Measurements from ENCODE around the gene SLC29A2.

The SLC29A2 gene

DNA sequence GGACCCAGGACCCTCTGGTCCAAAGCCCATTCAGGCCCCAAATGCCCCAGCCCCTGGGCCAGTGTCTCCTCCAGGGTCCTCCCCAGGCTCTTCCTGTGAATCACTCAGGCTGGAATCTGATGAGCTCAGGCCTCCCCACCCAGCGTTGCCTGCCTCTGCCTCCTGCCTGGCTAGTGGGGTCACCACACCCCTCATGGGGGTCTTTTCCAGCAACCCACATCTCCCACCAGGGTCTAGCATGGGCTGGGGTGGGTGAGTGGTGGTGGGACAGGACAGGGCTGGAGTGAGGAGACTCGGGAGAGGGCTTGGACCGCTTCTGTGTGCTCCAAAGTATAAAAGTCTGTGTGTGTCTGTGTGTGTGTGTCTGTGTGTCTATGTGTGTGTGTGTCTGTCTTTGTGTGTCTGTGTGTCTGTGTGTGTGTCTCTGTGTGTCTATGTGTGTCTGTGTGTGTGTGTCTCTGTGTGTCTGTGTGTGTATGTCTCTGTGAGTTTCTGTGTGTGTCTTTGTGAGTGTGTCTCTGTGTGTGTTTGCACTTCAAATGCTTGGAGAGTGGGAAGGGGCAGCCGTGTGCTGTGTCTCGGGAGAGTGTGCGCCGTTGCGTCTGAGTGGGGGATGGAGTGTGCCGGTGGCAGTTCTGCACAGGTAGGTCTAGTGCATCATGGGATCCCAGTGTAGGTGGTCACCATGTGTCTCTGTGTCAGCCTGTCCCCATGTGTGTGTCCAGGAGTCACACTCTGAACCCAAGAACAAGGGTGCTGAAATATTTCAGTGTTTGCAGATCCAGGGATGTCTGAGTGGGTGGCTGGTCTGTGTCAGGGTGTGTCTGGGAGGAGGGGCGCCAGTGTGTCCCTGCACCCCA, 44.2 kb downstream of the SLC29A2 start:
- Histone ChIP-seq H3K4me1 (ENCODE audit: control insufficient read depth in 2 of 2, insufficient read depth in 1 of 2, low read depth in 1 of 2, low read length in 2 of 2) (peaks cover 26 to 44% of the 10 kb centered on the region in 2 donors), H2BK15ac (ENCODE audit: low read length) (peak overlapping the region; percentile 1), H3K18ac (ENCODE audit: low read length) (peak overlapping the region; percentile 72), H2BK5ac (ENCODE audit: low read length) (peak overlapping the region; percentile 45), H3K27me3 (ENCODE audit: control insufficient read depth in 3 of 3, insufficient read depth in 3 of 3, low read depth in 1 of 3, low read length in 3 of 3) (no peaks in the 10 kb centered on the region), H3K4ac (ENCODE audit: low read length) (no peak overlapping the region), H3K36me3 (replicated peaks in 1 of 2; ENCODE audit: control insufficient read depth in 2 of 2, insufficient read depth in 2 of 2, low read length in 2 of 2) (no peaks in the 10 kb centered on the region), H3K9ac (ENCODE audit: low read depth, low read length, poor library complexity) (no peak overlapping the region), H3K4me3 (ENCODE audit: low read length in 2 of 2) (peak overlapping the region in 1 of 2 donors; percentile 7), H2AK5ac (ENCODE audit: low read depth, low read length) (peak overlapping the region; percentile 91), H4K91ac (ENCODE audit: low read depth, low read length, poor library complexity) (no peak overlapping the region), H3K79me1 (ENCODE audit: low read depth, low read length) (no peaks in the 10 kb centered on the region), H3K27ac (replicated peaks; ENCODE audit: low read length) (no peak overlapping the region), H2BK120ac (ENCODE audit: low read depth, low read length) (no peak overlapping the region), H2AFZ (ENCODE audit: low read length) (peak overlapping the region; percentile 77), H3K4me2 (ENCODE audit: insufficient read depth, low read length, poor library complexity, severe bottlenecking) (no peak overlapping the region), H3K9me3 (replicated peaks in 1 of 2; ENCODE audit: control insufficient read depth in 2 of 2, insufficient read depth in 1 of 2, low read depth in 1 of 2, low read length in 2 of 2) (no peaks in the 10 kb centered on the region), H4K8ac (ENCODE audit: low read depth, low read length) (no peak overlapping the region), H2BK12ac (ENCODE audit: low read length) (peak overlapping the region; percentile 59), H3K14ac (ENCODE audit: low read length) (no peak overlapping the region), H3K23ac (ENCODE audit: low read depth, low read length, poor library complexity) (no peak overlapping the region)
- no CpG with 5 or more reads among the region's 10 CpGs for WGBS, 2 donors (ENCODE audit: extremely low coverage in 2 of 2, insufficient read length in 2 of 2, insufficient replicate concordance in 1 of 2)
- no peak for DNase-seq (ENCODE audit: low spot score)

DNA sequence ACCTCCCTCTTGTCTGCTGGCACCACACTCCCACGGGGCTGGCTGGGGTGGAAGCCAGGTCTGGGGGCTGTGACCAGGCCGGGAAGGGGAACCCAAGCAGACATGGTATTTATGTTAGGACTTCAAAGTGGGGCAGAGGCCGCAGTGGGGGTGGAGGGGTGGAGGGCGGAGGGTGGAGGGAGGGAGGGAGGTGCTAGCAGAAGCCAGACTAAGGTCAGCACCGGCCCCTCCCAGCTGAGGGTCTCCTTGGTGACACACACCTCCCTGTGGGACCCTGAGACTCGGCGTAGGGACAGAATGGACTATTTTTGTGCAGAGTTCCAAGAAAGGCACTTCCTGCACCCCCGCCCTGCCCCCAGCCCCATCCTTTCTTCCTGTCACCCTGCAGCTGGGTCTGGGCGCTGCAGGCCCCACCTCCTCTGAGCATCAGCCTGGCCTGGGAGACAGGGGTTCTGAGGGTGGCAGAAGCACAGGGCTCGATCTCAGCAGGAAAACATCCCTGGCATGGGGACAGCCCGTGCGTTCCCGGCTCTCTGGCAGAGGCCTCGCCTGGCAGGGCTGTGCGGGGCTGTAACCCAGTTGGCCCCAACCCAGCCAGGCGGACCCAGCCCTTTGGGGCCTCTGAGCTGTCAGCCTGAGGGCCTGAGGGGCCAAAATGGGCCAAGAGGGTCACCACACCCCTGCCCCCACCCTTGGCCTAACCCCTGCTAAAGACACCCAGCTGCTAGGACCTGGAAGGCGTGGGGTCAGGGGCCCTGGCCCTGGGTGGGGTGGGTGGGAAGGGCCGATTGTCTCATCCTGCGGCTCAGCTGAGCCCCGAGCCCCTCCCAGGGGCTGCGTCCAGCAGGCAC, 45.1 kb downstream of the SLC29A2 start:
- Histone ChIP-seq H2BK12ac (ENCODE audit: low read length) (peak overlapping the region; percentile 24), H3K27ac (replicated peaks; ENCODE audit: low read length) (no peak overlapping the region)

GRCh38 chr11:66325263-66325671, 46.3 kb downstream of the SLC29A2 start:
- no peaks in the 10 kb centered on the region for H3K27me3 ChIP-seq (ENCODE audit: control insufficient read depth in 3 of 3, insufficient read depth in 3 of 3, low read depth in 1 of 3, low read length in 3 of 3)
- peak overlapping the region; percentile 55 for H3K18ac ChIP-seq (ENCODE audit: low read length)
- H3K9me3 ChIP-seq (replicated peaks in 1 of 2; ENCODE audit: control insufficient read depth in 2 of 2, insufficient read depth in 1 of 2, low read depth in 1 of 2, low read length in 2 of 2): no peaks in the 10 kb centered on the region
- peak overlapping the region; percentile 81 for H2BK15ac ChIP-seq (ENCODE audit: low read length)
- no peak overlapping the region for H3K27ac ChIP-seq (replicated peaks; ENCODE audit: low read length)
- H3K4me2 ChIP-seq (ENCODE audit: insufficient read depth, low read length, poor library complexity, severe bottlenecking): no peak overlapping the region
- H3K4ac ChIP-seq (ENCODE audit: low read length): no peak overlapping the region
- H4K8ac ChIP-seq (ENCODE audit: low read depth, low read length): no peak overlapping the region
- H2AFZ ChIP-seq (ENCODE audit: low read length): peak overlapping the region; percentile 71
- no peak overlapping the region for H2BK120ac ChIP-seq (ENCODE audit: low read depth, low read length)
- no peak for DNase-seq (ENCODE audit: low spot score)
- H3K14ac ChIP-seq (ENCODE audit: low read length): no peak overlapping the region
- H4K91ac ChIP-seq (ENCODE audit: low read depth, low read length, poor library complexity): no peak overlapping the region
- no peaks in the 10 kb centered on the region for H3K79me1 ChIP-seq (ENCODE audit: low read depth, low read length)
- H3K23ac ChIP-seq (ENCODE audit: low read depth, low read length, poor library complexity): peak overlapping the region; percentile 39
- no CpG with 5 or more reads among the region's 8 CpGs for WGBS, 2 donors (ENCODE audit: extremely low coverage in 2 of 2, insufficient read length in 2 of 2, insufficient replicate concordance in 1 of 2)
- H2BK12ac ChIP-seq (ENCODE audit: low read length): peak overlapping the region; percentile 27
- no peak overlapping the region for H2BK5ac ChIP-seq (ENCODE audit: low read length)
- peaks cover 26 to 44% of the 10 kb centered on the region in 2 donors for H3K4me1 ChIP-seq (ENCODE audit: control insufficient read depth in 2 of 2, insufficient read depth in 1 of 2, low read depth in 1 of 2, low read length in 2 of 2)
- H3K4me3 ChIP-seq (ENCODE audit: low read length in 2 of 2): peak overlapping the region in 1 of 2 donors; percentile 36
- no peaks in the 10 kb centered on the region for H3K36me3 ChIP-seq (replicated peaks in 1 of 2; ENCODE audit: control insufficient read depth in 2 of 2, insufficient read depth in 2 of 2, low read length in 2 of 2)
- H2AK5ac ChIP-seq (ENCODE audit: low read depth, low read length): peak overlapping the region; percentile 1
- H3K9ac ChIP-seq (ENCODE audit: low read depth, low read length, poor library complexity): no peak overlapping the region

More for the DNA sequence above, 45.1 kb downstream of the SLC29A2 start:
- Histone ChIP-seq H2AK5ac (ENCODE audit: low read depth, low read length) (peak overlapping the region; percentile 91), H3K4me2 (ENCODE audit: insufficient read depth, low read length, poor library complexity, severe bottlenecking) (no peak overlapping the region), H4K91ac (ENCODE audit: low read depth, low read length, poor library complexity) (peak overlapping the region; percentile 19), H3K27me3 (ENCODE audit: control insufficient read depth in 3 of 3, insufficient read depth in 3 of 3, low read depth in 1 of 3, low read length in 3 of 3) (no peaks in the 10 kb centered on the region), H3K4me3 (ENCODE audit: low read length in 2 of 2) (no peak overlapping the region), H2BK15ac (ENCODE audit: low read length) (peak overlapping the region; percentile 81), H3K4ac (ENCODE audit: low read length) (no peak overlapping the region), H3K23ac (ENCODE audit: low read depth, low read length, poor library complexity) (no peak overlapping the region), H3K36me3 (replicated peaks in 1 of 2; ENCODE audit: control insufficient read depth in 2 of 2, insufficient read depth in 2 of 2, low read length in 2 of 2) (no peaks in the 10 kb centered on the region), H2BK120ac (ENCODE audit: low read depth, low read length) (no peak overlapping the region), H3K4me1 (ENCODE audit: control insufficient read depth in 2 of 2, insufficient read depth in 1 of 2, low read depth in 1 of 2, low read length in 2 of 2) (peaks cover 26 to 44% of the 10 kb centered on the region in 2 donors), H3K9me3 (replicated peaks in 1 of 2; ENCODE audit: control insufficient read depth in 2 of 2, insufficient read depth in 1 of 2, low read depth in 1 of 2, low read length in 2 of 2) (no peaks in the 10 kb centered on the region), H2AFZ (ENCODE audit: low read length) (peak overlapping the region; percentile 77), H3K79me1 (ENCODE audit: low read depth, low read length) (no peaks in the 10 kb centered on the region), H4K8ac (ENCODE audit: low read depth, low read length) (no peak overlapping the region), H3K18ac (ENCODE audit: low read length) (peak overlapping the region; percentile 91), H3K9ac (ENCODE audit: low read depth, low read length, poor library complexity) (peak overlapping the region; percentile 24), H3K14ac (ENCODE audit: low read length) (no peak overlapping the region), H2BK5ac (ENCODE audit: low read length) (peak overlapping the region; percentile 45)
- no peak for DNase-seq (ENCODE audit: low spot score)
- no CpG with 5 or more reads among the region's 21 CpGs for WGBS, 2 donors (ENCODE audit: extremely low coverage in 2 of 2, insufficient read length in 2 of 2, insufficient replicate concordance in 1 of 2)

GRCh38 chr11:66324664-66325063, 46.9 kb downstream of the SLC29A2 start:
- Histone ChIP-seq H3K14ac (ENCODE audit: low read length) (no peak overlapping the region), H3K36me3 (replicated peaks in 1 of 2; ENCODE audit: control insufficient read depth in 2 of 2, insufficient read depth in 2 of 2, low read length in 2 of 2) (no peaks in the 10 kb centered on the region), H3K4me2 (ENCODE audit: insufficient read depth, low read length, poor library complexity, severe bottlenecking) (no peak overlapping the region), H3K18ac (ENCODE audit: low read length) (peak overlapping the region; percentile 95), H3K23ac (ENCODE audit: low read depth, low read length, poor library complexity) (no peak overlapping the region), H3K79me1 (ENCODE audit: low read depth, low read length) (no peaks in the 10 kb centered on the region), H3K4ac (ENCODE audit: low read length) (no peak overlapping the region), H3K4me3 (ENCODE audit: low read length in 2 of 2) (no peak overlapping the region), H2BK15ac (ENCODE audit: low read length) (peak overlapping the region; percentile 76), H2AK5ac (ENCODE audit: low read depth, low read length) (peak overlapping the region; percentile 35), H3K9me3 (replicated peaks in 1 of 2; ENCODE audit: control insufficient read depth in 2 of 2, insufficient read depth in 1 of 2, low read depth in 1 of 2, low read length in 2 of 2) (no peaks in the 10 kb centered on the region), H2BK120ac (ENCODE audit: low read depth, low read length) (no peak overlapping the region), H2BK12ac (ENCODE audit: low read length) (no peak overlapping the region), H4K8ac (ENCODE audit: low read depth, low read length) (no peak overlapping the region), H4K91ac (ENCODE audit: low read depth, low read length, poor library complexity) (no peak overlapping the region), H3K4me1 (ENCODE audit: control insufficient read depth in 2 of 2, insufficient read depth in 1 of 2, low read depth in 1 of 2, low read length in 2 of 2) (peaks cover 26 to 44% of the 10 kb centered on the region in 2 donors), H3K9ac (ENCODE audit: low read depth, low read length, poor library complexity) (no peak overlapping the region), H3K27ac (replicated peaks; ENCODE audit: low read length) (no peak overlapping the region), H3K27me3 (ENCODE audit: control insufficient read depth in 3 of 3, insufficient read depth in 3 of 3, low read depth in 1 of 3, low read length in 3 of 3) (no peaks in the 10 kb centered on the region), H2AFZ (ENCODE audit: low read length) (peak overlapping the region; percentile 71), H2BK5ac (ENCODE audit: low read length) (peak overlapping the region; percentile 8)
- no peak for DNase-seq (ENCODE audit: low spot score)
- no CpG with 5 or more reads among the region's 10 CpGs for WGBS, 2 donors (ENCODE audit: extremely low coverage in 2 of 2, insufficient read length in 2 of 2, insufficient replicate concordance in 1 of 2)

Measured in neuronal stem cell (in vitro differentiated cells).